OCI-LY1 (cell line): ENCODE measurements around the gene GSE1.

Source experiments
- CTCF ChIP-seq: fragments of 200-600 bp; sonication (generic), shearing (Covaris generic); IDR thresholded peaks from 2 replicates; pipeline ENCODE4 v1.5.1; 2017; ENCODE audit warnings: mild to moderate bottlenecking, antibody characterized with exemption, low read length, moderate library complexity, mixed read lengths
- EZH2 ChIP-seq: fragments of 200-600 bp; sonication (generic), shearing (Covaris generic); IDR thresholded peaks from 2 replicates; pipeline ENCODE4 v1.8.0; 2017; ENCODE audit warnings: borderline replicate concordance, mixed run types, mild to moderate bottlenecking, antibody characterized with exemption, low read length, moderate library complexity, mixed read lengths

- TF ChIP-seq CTCF, result no peak
- TF ChIP-seq EZH2, result no peak
Measured at GRCh38 chr16:85621698-85622428, 8.7 kb downstream of the GSE1 start.
